ENCODE measurements around the gene CLN6. TPM values are rescaled to one million over a fixed set of nuclear protein-coding genes. Genes with fewer than 3 reads are reported as not detected.

The CLN6 gene
- total RNA-seq, 1 donor from 2014 or later = 9.9 TPM

GRCh38 chr15:68197661-68198437 is 31.7 kb downstream of the CLN6 start:
- intact Hi-C loops (cut with micrococcal nuclease) = no loop called here
- DNase-seq = no peak
- no peak for ATAC-seq

- ATAC-seq (no peak), DNase-seq (no peak)
- intact Hi-C loops (cut with micrococcal nuclease) = no loop called here
These were observed 32.4 kb downstream of the CLN6 start for GRCh38 chr15:68197170-68197492.

GRCh38 chr15:68196445-68197169 is 32.9 kb downstream of the CLN6 start:
- ATAC-seq = no peak

GRCh38 chr15:68195336-68196112 is 34.0 kb downstream of the CLN6 start:
- DNase-seq (no peak), ATAC-seq (no peak)
- intact Hi-C loops (cut with micrococcal nuclease) = no loop called here

More at GRCh38 chr15:68196445-68197169, 32.9 kb downstream of the CLN6 start:
- intact Hi-C loops (cut with micrococcal nuclease) = no loop called here
- DNase-seq = no peak

GRCh38 chr15:68192804-68193486 is 36.6 kb downstream of the CLN6 start:
- ATAC-seq = peak; percentile 86
- no peak for DNase-seq
- intact Hi-C loops (cut with micrococcal nuclease) = no loop called here

- intact Hi-C loops (cut with micrococcal nuclease) = no loop called here
- ATAC-seq (no peak), DNase-seq (no peak)
These were observed 37.4 kb downstream of the CLN6 start for GRCh38 chr15:68192117-68192516.

- ATAC-seq (no peak), DNase-seq (no peak)
- intact Hi-C loops (cut with micrococcal nuclease) = no loop called here
These were observed 38.0 kb downstream of the CLN6 start for GRCh38 chr15:68191555-68191954.

- DNase-seq (no peak), ATAC-seq (no peak)
- intact Hi-C loops (cut with micrococcal nuclease) = no loop called here
These were observed 39.5 kb downstream of the CLN6 start for GRCh38 chr15:68190048-68190447.

- intact Hi-C loops (cut with micrococcal nuclease) = no loop called here
- no peak for DNase-seq
- ATAC-seq = no peak
These were observed 40.9 kb downstream of the CLN6 start for GRCh38 chr15:68188647-68189046.

GRCh38 chr15:68187559-68187958 is 42.0 kb downstream of the CLN6 start:
- ATAC-seq (peak; percentile 95), DNase-seq (peak; percentile 58)
- intact Hi-C loops (cut with micrococcal nuclease) = no loop called here

GRCh38 chr15:68186671-68187397 is 42.7 kb downstream of the CLN6 start:
- ATAC-seq = peak; percentile 76
- intact Hi-C loops (cut with micrococcal nuclease) = no loop called here
- no peak for DNase-seq

GRCh38 chr15:68184616-68185480 is 44.7 kb downstream of the CLN6 start:
- ATAC-seq = no peak
- no peak for DNase-seq
- intact Hi-C loops (cut with micrococcal nuclease) = no loop called here

- no peak for ATAC-seq
- intact Hi-C loops (cut with micrococcal nuclease) = no loop called here
- no peak for DNase-seq
These were observed 45.8 kb downstream of the CLN6 start for GRCh38 chr15:68183616-68184315.

GRCh38 chr15:68177742-68178141 is 51.8 kb downstream of the CLN6 start:
- intact Hi-C loops (cut with micrococcal nuclease) = no loop called here
- peak; percentile 24 for ATAC-seq

GRCh38 chr15:68176601-68177000 is 52.9 kb downstream of the CLN6 start:
- no peak for DNase-seq
- intact Hi-C loops (cut with micrococcal nuclease) = no loop called here
- ATAC-seq = no peak

More at GRCh38 chr15:68177742-68178141, 51.8 kb downstream of the CLN6 start:
- no peak for DNase-seq

GRCh38 chr15:68175526-68175925 is 54.0 kb downstream of the CLN6 start:
- intact Hi-C loops (cut with micrococcal nuclease) = no loop called here
- no peak for DNase-seq
- ATAC-seq = no peak

- ATAC-seq (no peak), DNase-seq (no peak)
- intact Hi-C loops (cut with micrococcal nuclease) = no loop called here
These were observed 56.4 kb downstream of the CLN6 start for GRCh38 chr15:68173119-68173518.

Measured in left ventricle myocardium superior (tissue), 1 donor.